Stimulated activated CD8-positive, alpha-beta memory T cell treated with anti-CD3 and anti-CD28 coated beads, Interleukin-2, amount 100 ng/mL, for 1 hour (primary cell): ENCODE measurements around the gene GSDMA.
A peak's percentile ranks its signal among the peaks of the same experiment; 100 is the strongest.

Experiments used
- DNase-seq, 2 donors: peaks; one replicate each; pipeline ENCODE4 v3.0.0-alpha.2; 2020; ENCODE audit warnings: low read depth in 2 of 2

Gene GSDMA

DNA sequence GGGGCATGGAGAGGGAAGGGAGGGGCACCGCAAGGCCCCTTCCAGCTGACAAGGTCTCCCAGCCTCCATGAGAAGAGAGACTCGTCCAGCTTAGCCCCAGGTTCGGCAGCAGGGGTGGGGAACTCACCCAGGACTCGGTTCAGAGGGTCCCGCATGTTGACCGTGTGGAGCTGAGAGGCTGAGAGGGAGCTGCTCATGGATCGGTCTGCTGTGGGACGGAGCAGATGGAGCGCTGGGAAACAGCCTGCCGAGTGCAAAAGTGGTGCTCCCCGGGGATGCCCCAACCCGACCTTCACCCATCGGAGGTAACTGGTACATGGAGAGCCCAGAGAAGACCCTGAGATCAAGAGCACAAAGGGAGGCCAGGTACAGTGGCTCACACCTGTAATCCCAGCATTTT is 57.3 kb downstream of the GSDMA start:
- DNase-seq: no peak

DNA sequence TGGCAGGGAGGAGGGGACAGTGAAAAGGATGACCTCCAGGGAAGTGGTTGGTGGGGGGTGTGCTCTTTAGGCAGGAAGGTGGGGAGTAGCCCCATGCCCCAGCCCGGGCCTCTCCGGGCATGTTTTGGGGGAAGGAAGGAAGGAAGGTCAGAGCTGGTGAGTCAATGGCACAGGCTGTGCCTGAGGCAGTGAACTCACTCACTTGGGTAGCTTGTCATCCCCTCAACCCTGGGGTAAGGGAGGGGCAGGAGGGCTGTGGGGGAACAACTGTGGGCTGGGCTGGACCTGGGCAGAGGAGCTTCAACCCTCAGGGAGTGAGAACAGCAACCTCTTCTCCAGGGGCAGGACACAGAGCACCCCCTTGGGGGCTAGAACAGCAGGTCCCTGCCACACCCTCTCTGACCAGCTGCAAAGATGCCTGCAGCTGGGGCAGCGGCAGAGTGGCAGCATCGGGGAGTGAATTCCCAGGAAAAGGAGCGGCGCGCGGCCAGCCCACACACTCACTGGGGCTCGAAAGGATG is 58.7 kb downstream of the GSDMA start:
- no peak for DNase-seq

DNA sequence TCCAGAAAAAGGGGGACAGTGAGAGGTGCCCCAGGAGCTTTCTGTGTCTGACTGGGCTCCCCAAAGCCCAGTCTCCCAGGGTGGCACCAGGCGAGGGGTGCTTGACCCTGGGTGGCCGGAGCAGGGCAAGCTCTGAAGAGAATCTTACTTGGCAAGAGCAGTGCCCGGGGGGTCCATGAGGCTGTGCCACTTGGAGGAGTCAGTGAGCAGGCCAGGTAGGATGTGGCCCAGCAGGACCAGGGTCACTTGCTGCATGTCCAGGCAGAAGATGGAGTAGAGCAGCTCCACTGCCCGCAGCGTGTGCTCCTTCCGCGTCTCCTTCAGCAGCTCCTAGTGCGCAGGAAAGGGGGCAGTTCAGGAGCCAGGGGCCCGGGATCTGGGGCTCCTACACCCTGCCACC is 59.7 kb downstream of the GSDMA start:
- DNase-seq: no peak

DNA sequence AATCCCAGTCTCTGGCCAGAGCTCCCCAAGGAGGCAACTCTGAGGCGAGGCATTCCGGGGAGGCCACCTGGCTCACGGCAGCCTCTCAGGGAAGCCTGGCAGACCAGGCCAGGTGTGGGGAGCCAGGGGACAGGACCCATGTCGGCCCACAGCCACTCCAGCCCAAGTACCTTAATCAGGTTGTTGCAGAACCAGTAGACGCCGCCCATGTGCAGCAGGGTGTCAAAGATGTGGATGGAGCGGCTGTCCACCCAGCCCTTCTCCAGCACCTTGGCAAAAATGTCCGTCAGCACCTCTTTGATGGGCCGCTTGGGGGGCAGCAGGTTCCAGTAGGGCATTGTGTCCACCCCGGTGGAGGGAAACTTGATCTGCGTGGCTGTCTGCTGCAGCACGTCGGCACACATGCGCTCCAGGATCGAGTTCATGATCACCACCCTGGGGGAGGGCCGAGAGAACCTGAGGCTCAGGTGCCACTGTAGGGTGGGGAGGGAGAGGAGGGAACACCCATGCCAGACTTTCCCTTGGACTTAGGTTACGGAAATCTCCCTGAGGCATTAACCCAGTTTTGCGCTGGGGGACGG is 60.2 kb downstream of the GSDMA start:
- DNase-seq: no peak

DNA sequence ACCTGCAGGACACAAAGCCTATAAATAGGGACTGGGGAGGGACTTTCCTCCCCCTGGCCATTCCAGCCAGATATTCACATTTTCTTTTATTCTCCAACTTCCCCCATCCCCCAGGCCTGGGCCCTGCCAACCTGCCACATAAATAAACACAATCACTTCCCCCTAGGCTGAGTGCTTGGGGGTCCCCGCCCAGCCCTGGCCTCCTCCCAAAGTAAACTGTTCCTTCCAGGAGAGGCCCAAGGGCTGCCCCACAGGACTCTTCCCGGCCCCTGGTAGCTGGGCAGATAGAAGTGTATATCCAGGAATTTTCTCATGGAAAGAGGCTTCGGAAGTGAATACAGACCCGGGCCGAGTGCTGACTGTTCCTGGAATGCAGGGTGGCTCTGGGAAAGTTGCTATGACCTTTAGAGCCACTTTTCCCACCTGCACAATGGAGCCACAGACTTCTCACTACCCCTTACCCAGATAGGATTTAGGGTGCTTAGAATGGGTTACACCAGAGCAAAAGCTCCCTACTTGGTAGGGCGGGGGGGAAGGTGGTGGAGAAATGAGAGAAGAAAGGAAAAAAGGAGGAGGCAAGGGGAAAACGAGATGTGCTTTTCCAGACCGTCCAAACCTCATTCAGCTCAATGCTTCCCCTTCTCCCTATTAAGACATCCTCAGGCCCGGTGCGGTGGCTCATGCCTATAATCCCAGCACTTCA is 60.9 kb downstream of the GSDMA start:
- no peak for DNase-seq

DNA sequence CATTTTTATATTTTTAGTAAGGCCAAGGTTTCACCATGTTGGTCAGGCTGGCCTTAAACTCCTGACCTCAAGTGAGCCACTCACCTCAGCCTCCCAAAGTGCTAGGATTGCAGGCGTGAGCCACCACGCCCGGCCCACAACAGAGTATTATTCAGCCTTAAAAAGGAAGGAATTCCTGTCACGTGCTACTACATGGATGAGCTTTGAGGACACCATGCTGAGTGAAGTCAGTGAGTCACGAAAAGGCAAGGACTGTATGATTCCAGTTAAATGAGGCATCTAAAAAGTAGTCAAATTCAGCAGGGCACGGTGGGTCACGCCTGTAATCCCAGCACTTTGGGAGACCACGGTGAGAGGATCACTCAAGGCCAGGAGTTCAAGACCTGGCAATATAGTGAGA is 62.1 kb downstream of the GSDMA start:
- DNase-seq: no peak

DNA sequence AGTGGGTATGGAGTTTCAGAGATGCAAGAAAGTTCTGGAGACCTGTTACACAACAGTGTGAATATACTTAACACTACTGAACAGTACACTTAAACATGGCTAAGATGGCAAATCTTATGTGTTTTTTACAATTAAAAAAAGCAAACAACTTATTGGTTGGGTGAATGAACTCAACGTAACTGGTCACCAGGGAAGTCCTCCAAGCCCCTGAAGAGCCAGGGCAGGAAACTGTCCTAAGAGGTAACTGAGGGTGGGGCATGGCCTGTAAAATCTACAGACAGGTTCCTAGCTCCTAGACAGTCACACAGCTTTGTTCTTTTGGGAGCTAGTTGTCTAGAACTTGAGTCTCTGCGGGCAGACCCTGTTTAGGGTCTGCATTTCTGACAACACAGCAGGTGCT is 62.8 kb downstream of the GSDMA start:
- no peak for DNase-seq

DNA sequence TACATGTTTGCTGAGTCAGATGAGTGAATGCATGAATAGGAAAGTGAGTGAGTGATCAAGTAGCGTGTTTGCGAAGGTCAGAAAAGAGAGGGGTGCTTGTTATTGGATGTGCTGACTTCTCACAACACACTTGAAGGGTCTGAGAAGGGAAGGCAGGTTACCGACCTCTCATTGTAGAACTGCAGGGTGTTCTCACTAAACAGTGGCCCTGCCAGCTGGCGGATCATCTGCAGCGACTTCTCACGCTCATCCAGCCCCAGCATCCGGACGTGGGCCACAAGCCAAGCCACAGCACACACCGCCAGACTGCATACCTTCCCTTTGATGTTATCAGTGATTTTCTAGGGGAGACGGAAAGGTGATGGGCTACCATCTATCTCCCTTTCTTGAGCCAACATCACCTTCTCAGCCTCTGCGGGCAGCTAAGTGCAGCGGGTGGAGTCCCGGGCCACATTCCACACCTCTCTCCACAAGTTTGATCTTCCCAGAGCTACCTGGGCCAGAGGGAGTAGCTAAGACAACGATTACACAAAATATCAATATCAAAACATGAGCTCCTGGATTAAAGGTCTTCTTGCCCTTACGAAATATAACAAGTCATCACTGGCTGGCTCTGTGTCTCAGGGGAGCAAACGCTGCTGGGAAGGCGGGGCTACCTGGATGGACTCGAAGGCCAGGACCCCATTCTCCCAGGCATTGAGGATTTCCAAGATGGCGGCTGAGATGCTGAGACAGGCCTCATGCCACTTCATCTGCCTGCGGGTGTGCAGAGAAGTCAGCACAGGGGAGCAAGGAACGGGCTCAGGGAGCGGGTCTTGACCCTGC is 63.4 kb downstream of the GSDMA start:
- peak in 1 of 2 donors; percentile 7 for DNase-seq

DNA sequence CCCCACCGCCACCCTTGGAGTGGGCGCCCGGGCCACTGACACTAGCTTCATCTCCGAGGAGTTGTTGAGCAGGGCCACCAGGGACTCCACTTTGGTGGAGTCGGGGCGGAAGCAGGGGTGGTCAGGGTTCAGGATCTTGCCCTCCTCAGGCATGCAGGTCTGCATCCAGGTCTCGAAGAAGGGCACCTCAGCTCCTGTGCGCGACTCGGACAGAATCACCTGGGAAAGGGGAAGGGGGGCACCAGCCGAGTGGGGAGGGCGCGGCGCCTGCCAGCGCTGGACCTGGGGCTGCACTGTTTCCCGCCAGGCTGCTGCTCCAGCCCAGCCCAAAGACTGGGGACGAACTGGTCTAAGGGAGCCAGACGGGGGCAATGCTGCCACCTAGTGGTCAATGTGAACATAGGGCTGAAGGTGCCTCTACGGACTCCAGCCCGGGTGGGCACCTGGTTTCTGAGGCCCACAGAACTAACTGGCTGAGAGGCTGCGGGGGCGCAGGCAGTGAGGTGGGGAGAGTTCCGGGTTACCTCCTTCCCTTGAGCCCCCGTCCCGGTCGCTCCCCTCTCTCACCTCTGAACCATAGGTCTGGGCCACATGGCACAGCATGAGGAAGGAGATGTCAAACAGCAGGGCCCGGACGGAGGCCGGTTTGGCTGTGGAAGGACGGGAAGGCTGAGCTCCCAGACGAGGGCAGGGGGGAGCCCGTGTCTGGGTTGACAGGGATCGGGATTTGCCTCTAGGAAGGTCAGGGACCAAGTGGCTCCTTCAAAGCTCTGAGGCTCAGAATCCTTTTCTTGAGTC is 64.2 kb downstream of the GSDMA start:
- peak; percentile 59 for DNase-seq
